ENCODE results near the gene U2AF1L4. TPM values are rescaled to one million over a fixed set of nuclear protein-coding genes. Genes with fewer than 3 reads are reported as not detected.

Gene U2AF1L4
- total and polyA plus RNA-seq, 2 donors, result 19.8 to 45.0 TPM

DNA sequence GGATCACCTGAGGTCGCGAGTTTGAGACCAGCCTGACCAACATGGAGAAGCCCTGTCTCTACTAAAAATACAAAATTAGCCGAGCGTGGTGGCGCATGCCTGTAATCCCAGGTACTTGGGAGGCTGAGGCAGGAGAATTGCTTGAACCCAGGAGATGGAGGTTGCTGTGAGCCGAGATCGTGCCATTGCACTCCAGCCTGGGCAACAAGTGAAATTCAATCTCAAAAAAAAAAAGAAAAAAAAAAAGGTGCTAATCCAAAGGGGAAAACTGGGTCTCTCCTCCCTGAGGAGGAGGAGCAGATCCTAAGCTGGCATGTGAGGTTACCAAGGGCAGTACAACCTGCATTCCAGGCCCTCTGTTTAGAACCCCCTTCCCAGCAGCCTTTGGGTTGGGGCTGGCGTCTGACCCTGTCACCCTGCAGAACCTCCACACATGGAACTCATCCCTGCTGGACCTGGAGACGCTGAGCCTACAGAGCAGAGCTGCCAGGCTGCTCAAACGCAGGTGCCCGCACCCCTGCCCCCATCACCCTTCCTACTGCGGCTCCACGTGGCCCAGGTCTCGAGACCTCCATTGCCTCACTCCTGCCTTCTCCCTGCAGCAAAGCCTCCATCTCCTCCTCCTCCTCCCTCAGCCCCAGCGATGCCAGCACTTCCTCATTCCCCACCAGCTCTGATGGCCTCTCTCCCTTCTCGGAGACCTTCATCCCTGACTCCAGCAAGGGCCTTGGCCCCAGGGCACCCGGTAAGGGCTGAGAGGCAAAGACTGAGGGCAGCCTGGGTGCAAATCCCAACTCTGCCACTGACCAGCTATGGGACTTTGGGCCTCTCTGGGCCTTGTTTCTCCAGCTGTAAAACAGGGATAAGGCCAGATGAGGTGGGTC, 19.5 kb upstream of the U2AF1L4 start:
- no peak overlapping the region for H3K27ac ChIP-seq (ENCODE audit: low read depth in 1 of 2, low read length in 1 of 2)
- H3K27me3 ChIP-seq (ENCODE audit: control insufficient read depth in 2 of 2, insufficient read depth in 1 of 2, low read length in 1 of 2), result no peaks in the 10 kb centered on the region
- peaks cover 2 to 3% of the 10 kb centered on the region in 2 donors for H3K4me1 ChIP-seq (ENCODE audit: control insufficient read depth in 2 of 2, insufficient read depth in 2 of 2, low read length in 2 of 2)
- peaks cover 26 to 59% of the 10 kb centered on the region in 2 donors for H3K36me3 ChIP-seq (ENCODE audit: control insufficient read depth in 2 of 2, insufficient read depth in 2 of 2, low read length in 1 of 2)
- no peak for DNase-seq (ENCODE audit: low read depth in 6 of 9, low spot score in 9 of 9)
- whole genome bisulfite sequencing, result 98% methylated on average over 17 of the region's 17 CpGs
- no peaks in the 10 kb centered on the region for H3K9me3 ChIP-seq (ENCODE audit: control insufficient read depth in 2 of 2, insufficient read depth in 1 of 2, low read length in 1 of 2)
- H3K4me3 ChIP-seq (ENCODE audit: low read length in 2 of 2), result no peak overlapping the region

DNA sequence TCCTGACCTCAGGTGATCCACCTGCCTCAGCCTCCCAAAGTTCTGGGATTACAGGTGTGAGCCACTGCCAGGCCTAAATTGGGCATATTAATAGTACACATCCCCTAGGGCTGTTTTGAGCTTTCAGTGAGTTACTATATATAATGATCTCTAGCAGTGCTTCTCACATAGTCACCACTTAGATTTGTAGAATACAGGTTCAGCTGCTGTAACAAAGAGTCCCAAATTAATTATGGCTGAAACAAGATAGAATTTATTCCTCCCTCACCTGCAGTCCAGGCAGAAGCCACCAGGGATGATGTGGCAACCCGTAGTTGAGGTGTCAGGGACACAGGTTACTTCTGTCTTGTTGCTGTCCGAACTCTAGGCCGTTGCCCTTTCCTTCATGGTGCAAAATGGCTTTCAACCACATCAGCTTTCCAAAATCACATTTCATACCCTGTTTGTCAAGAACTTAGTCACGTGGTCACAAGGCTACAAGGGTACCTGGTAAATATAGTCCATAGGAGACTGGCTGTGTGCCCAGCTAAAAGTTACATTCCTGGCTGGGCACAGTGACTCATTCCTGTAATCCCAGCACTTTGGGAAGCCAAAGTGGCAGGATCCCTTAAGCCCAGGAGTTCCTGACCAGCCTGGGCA, 15.6 kb upstream of the U2AF1L4 start:
- Histone ChIP-seq H3K36me3 (ENCODE audit: control insufficient read depth in 2 of 2, insufficient read depth in 2 of 2, low read length in 1 of 2) (peaks cover 20 to 35% of the 10 kb centered on the region in 2 donors), H3K4me1 (ENCODE audit: control insufficient read depth in 2 of 2, insufficient read depth in 2 of 2, low read length in 2 of 2) (peaks cover 22 to 30% of the 10 kb centered on the region in 2 donors), H3K27ac (ENCODE audit: low read depth in 1 of 2, low read length in 1 of 2) (no peak overlapping the region), H3K9me3 (ENCODE audit: control insufficient read depth in 2 of 2, insufficient read depth in 1 of 2, low read length in 1 of 2) (peaks cover 0 to 9% of the 10 kb centered on the region in 2 donors), H3K4me3 (ENCODE audit: low read length in 2 of 2) (no peak overlapping the region), H3K27me3 (ENCODE audit: control insufficient read depth in 2 of 2, insufficient read depth in 1 of 2, low read length in 1 of 2) (peaks cover 14 to 17% of the 10 kb centered on the region in 2 donors)
- WGBS, result 99% methylated on average over 4 of the region's 4 CpGs
- DNase-seq (ENCODE audit: low read depth in 6 of 9, low spot score in 9 of 9), result no peak

DNA sequence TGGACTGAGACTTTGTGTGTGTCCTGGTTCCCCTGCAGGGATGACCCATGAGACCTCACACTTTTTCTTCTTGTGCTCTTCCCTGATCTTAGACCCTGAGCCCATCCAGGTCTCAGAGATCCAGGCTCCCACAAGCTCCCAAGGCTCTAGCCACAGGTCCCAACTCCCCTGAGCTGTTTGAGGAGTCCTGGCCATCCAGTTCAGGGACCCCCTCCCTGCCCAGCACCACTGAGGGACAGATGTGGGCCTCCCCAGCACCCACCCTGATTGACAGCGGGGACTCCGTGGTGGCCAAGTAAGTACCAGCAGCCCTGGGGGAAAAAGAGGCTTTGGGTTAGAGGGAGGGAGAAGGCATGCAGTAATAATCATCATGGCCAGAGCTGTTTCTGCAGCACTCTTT, 14.5 kb upstream of the U2AF1L4 start:
- H3K27ac ChIP-seq (ENCODE audit: low read depth in 1 of 2, low read length in 1 of 2), result no peak overlapping the region
- peaks cover 20 to 29% of the 10 kb centered on the region in 2 donors for H3K27me3 ChIP-seq (ENCODE audit: control insufficient read depth in 2 of 2, insufficient read depth in 1 of 2, low read length in 1 of 2)
- peaks cover 17 to 29% of the 10 kb centered on the region in 2 donors for H3K36me3 ChIP-seq (ENCODE audit: control insufficient read depth in 2 of 2, insufficient read depth in 2 of 2, low read length in 1 of 2)
- 97% methylated on average over 2 of the region's 2 CpGs for WGBS
- peaks cover 27 to 35% of the 10 kb centered on the region in 2 donors for H3K4me1 ChIP-seq (ENCODE audit: control insufficient read depth in 2 of 2, insufficient read depth in 2 of 2, low read length in 2 of 2)
- peaks cover 0 to 10% of the 10 kb centered on the region in 2 donors for H3K9me3 ChIP-seq (ENCODE audit: control insufficient read depth in 2 of 2, insufficient read depth in 1 of 2, low read length in 1 of 2)
- H3K4me3 ChIP-seq (ENCODE audit: low read length in 2 of 2), result no peak overlapping the region
- DNase-seq (ENCODE audit: low read depth in 6 of 9, low spot score in 9 of 9), result no peak

DNA sequence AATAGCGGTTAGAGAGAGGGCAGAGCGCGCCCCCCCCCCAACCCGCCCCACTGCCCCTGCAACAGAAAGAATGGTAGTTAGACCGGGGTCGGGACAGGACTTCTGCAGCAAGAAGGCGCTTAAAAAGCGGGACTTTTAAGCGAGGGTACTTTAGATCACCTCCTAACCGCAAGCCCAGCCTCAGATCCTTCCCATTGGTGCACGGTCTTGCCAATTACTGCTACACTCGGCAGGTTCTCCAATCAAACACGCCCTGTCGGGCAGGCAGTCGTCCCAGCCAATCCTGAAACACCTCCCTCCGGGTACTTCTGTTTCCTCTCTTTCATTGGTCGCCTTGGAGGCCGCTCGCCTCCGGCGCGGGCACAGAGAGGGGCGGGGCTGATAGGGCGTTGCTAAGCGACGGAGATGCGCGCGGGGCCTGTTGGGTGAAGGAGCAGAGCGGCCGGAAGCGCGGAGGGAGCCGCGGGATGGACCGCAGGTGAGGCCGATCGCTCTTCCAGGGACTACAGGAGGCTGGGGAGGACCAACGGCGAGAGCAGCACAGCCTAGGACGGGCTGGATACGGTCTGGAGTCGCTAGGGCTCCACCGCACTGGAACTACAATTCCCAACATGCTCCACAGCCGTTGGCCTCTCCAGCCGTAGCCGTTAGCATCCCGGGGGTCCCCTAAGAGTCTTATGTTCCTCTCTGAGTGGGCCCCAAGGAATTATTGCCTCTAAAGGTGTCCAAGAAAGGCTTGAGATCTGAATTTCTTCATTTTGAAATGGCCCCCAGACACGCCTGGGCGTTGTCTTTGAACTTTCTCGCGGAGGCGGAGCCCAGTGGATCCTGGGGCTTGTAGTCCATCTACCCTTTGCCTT, 12.8 kb upstream of the U2AF1L4 start, which contains the start of gene PROSER3:
Gene PROSER3 (plus strand): TSS at position 428 of the 860 bp plus-strand sequence. CDS start 40 bp downstream, at position 468.
- peaks cover 14 to 36% of the 10 kb centered on the region in 2 donors for H3K36me3 ChIP-seq (ENCODE audit: control insufficient read depth in 2 of 2, insufficient read depth in 2 of 2, low read length in 1 of 2)
- DNase-seq (ENCODE audit: low read depth in 6 of 9, low spot score in 9 of 9), result peak; percentile 95 to 100 (median 98)
- H3K4me3 ChIP-seq (ENCODE audit: low read length in 2 of 2), result peak within 1 kb of the TSS; percentile 100
- H3K27me3 ChIP-seq (ENCODE audit: control insufficient read depth in 2 of 2, insufficient read depth in 1 of 2, low read length in 1 of 2), result peaks cover 20 to 29% of the 10 kb centered on the region in 2 donors
- H3K27ac ChIP-seq (ENCODE audit: low read depth in 1 of 2, low read length in 1 of 2), result peak within 1 kb of the TSS; percentile 95 to 98
- WGBS, result under 1% methylated on average over 53 of the region's 53 CpGs
- peaks cover 27 to 35% of the 10 kb centered on the region in 2 donors for H3K4me1 ChIP-seq (ENCODE audit: control insufficient read depth in 2 of 2, insufficient read depth in 2 of 2, low read length in 2 of 2)
- peaks cover 0 to 10% of the 10 kb centered on the region in 2 donors for H3K9me3 ChIP-seq (ENCODE audit: control insufficient read depth in 2 of 2, insufficient read depth in 1 of 2, low read length in 1 of 2)

DNA sequence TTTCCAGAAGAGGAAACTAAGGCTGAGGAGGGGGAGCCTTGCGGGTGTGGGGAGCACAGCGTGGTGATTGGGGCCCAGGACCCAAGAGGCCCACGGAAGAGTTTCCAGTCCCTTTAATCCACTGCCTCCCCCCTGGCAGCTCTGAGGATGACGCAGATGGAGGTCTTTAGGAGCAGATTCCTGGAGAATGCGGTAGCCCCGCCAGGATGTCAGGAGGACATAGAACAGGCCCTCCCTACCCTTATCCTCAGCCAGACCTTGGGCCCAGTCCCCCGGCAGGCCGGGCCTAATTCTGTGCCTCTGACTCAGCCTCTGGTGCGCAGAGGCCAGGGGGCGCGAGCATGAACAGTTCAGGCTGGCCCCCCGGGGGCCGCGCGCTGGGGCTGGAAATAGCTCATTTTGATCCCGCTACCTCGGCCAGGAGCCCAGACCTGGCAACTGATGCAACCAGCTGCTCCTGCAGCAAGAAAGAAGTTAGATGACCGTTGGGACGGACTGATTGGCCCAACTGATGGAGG, 12.1 kb upstream of the U2AF1L4 start:
- Histone ChIP-seq H3K36me3 (ENCODE audit: control insufficient read depth in 2 of 2, insufficient read depth in 2 of 2, low read length in 1 of 2) (peaks cover 21 to 40% of the 10 kb centered on the region in 2 donors), H3K27me3 (ENCODE audit: control insufficient read depth in 2 of 2, insufficient read depth in 1 of 2, low read length in 1 of 2) (peaks cover 20 to 29% of the 10 kb centered on the region in 2 donors), H3K27ac (ENCODE audit: low read depth in 1 of 2, low read length in 1 of 2) (peak overlapping the region; percentile 3 to 77), H3K4me3 (ENCODE audit: low read length in 2 of 2) (peak overlapping the region; percentile 100), H3K9me3 (ENCODE audit: control insufficient read depth in 2 of 2, insufficient read depth in 1 of 2, low read length in 1 of 2) (peaks cover 0 to 10% of the 10 kb centered on the region in 2 donors), H3K4me1 (ENCODE audit: control insufficient read depth in 2 of 2, insufficient read depth in 2 of 2, low read length in 2 of 2) (peaks cover 27 to 35% of the 10 kb centered on the region in 2 donors)
- no peak for DNase-seq (ENCODE audit: low read depth in 6 of 9, low spot score in 9 of 9)
- 10% methylated on average over 19 of the region's 19 CpGs for WGBS

DNA sequence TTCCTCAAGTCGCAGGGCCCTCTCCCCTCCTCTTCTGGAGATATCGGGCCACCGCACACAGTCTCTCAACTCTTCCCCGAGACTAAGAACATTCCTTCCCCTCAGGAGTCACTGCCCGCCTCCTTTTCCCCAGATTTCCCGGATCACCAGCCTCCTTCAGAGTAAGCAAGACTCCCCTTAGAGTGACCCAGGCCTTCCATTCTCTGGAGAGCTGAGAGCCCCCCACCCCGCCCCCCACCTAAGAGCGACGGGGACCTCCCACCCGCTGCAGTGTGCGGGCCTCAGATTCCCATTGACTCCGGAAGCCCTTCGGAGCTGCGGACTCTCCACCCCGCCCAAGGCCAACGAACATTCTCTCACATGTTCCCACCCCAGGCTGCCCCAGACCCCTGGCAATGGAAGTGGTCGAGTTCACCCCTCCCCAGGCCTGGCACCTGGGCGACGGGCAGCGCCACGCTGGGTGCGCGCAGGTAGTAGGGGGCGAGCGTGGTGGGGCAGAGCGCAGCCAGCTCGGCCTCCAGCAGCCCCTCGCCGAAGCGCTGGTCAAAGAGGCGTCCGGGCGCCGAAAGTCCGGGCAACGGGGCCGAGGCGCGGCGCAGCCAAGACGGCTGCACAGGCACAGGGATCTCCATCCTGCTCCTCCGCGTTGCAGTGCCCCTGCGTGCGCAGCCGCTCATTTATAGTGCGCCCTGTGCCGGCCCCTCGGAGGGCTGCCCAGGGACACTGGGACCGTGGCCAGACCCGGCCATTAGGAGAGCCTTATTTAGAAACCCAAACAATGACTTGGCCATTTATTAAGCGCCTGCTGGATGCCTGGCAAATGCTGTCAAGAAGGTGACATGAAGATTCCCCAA, 11.4 kb upstream of the U2AF1L4 start, which contains the start of gene HSPB6:
Gene HSPB6 (minus strand): TSS at position 653 of the 854 bp plus-strand sequence. CDS start 21 bp downstream, at position 632.
- peaks cover 27 to 35% of the 10 kb centered on the region in 2 donors for H3K4me1 ChIP-seq (ENCODE audit: control insufficient read depth in 2 of 2, insufficient read depth in 2 of 2, low read length in 2 of 2)

DNA sequence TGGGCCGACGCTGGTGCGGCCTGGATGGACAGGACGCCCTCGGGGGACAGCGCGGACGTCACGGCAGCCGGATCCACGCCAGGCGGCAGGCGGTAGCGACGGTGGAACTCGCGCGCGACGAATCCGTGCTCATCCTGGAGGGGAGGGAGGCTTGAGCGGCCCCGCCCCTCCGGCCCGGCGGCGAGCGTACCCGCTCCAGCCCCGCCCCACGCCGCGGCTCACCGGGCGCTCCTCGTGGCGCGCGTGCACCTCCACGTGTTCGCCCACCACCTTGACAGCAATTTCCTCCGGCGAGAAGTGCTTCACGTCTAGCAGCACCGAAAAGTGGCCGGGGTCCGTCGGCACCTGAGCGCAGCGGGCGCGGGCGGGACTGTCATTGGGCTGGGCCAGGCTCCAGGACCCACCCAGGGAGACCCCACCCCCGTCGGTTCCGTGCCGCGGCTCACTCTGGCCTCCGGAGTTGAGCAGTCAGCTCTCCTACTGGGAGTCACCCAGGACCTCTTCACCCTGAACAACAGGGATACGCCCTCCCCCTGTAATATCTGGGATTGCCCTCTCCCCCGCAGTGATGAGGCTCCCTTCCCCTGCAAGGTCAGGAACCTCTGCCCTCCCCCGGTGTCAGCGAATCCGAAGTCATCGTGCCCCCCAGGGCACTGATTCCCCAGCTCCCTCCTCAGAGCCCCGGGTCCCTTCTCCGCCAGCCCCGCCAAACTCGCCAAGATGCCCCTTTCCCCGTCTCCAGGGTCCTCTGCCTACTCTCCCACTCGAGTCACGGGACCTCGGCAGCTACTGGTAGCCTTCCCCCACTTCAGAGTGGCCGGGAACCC, 10.5 kb upstream of the U2AF1L4 start:
- H3K27me3 ChIP-seq (ENCODE audit: control insufficient read depth in 2 of 2, insufficient read depth in 1 of 2, low read length in 1 of 2), result peaks cover 20 to 29% of the 10 kb centered on the region in 2 donors
- WGBS, result 33% methylated on average over 74 of the region's 74 CpGs
- peaks cover 27 to 35% of the 10 kb centered on the region in 2 donors for H3K4me1 ChIP-seq (ENCODE audit: control insufficient read depth in 2 of 2, insufficient read depth in 2 of 2, low read length in 2 of 2)
- H3K36me3 ChIP-seq (ENCODE audit: control insufficient read depth in 2 of 2, insufficient read depth in 2 of 2, low read length in 1 of 2), result peaks cover 10 to 30% of the 10 kb centered on the region in 2 donors
- DNase-seq (ENCODE audit: low read depth in 6 of 9, low spot score in 9 of 9), result peak in 2 of 9 donors; percentile 33 to 55
- H3K4me3 ChIP-seq (ENCODE audit: low read length in 2 of 2), result no peak overlapping the region
- peak overlapping the region in 1 of 2 donors; percentile 44 for H3K27ac ChIP-seq (ENCODE audit: low read depth in 1 of 2, low read length in 1 of 2)
- H3K9me3 ChIP-seq (ENCODE audit: control insufficient read depth in 2 of 2, insufficient read depth in 1 of 2, low read length in 1 of 2), result peaks cover 0 to 10% of the 10 kb centered on the region in 2 donors

More for the DNA sequence above, 11.4 kb upstream of the U2AF1L4 start, which contains the start of gene HSPB6:
- DNase-seq (ENCODE audit: low read depth in 6 of 9, low spot score in 9 of 9), result no peak
- WGBS, result 11% methylated on average over 52 of the region's 52 CpGs
- H3K27me3 ChIP-seq (ENCODE audit: control insufficient read depth in 2 of 2, insufficient read depth in 1 of 2, low read length in 1 of 2), result peaks cover 20 to 29% of the 10 kb centered on the region in 2 donors
- peak within 1 kb of the TSS; percentile 100 for H3K4me3 ChIP-seq (ENCODE audit: low read length in 2 of 2)
- H3K27ac ChIP-seq (ENCODE audit: low read depth in 1 of 2, low read length in 1 of 2), result peak within 1 kb of the TSS; percentile 44 to 77
- H3K36me3 ChIP-seq (ENCODE audit: control insufficient read depth in 2 of 2, insufficient read depth in 2 of 2, low read length in 1 of 2), result peaks cover 14 to 35% of the 10 kb centered on the region in 2 donors
- H3K9me3 ChIP-seq (ENCODE audit: control insufficient read depth in 2 of 2, insufficient read depth in 1 of 2, low read length in 1 of 2), result peaks cover 0 to 10% of the 10 kb centered on the region in 2 donors

Data from thymus (tissue), 11 donors.